ENCODE measurements around the gene SH3BP4. TPM values are rescaled to one million over a fixed set of nuclear protein-coding genes. Genes with fewer than 3 reads are reported as not detected.

Gene SH3BP4
- total and polyA plus RNA-seq, 4 donors = 4.1 to 18.4 (median 12.2) TPM

- Histone ChIP-seq H3K4me1 (ENCODE audit: control insufficient read depth in 4 of 4, insufficient read depth in 4 of 4, low read length in 3 of 4) (no peaks in the 10 kb centered on the region), H3K9ac (ENCODE audit: low read depth in 1 of 2, low read length in 2 of 2) (no peak overlapping the region), H3K9me3 (ENCODE audit: control insufficient read depth in 4 of 4, low read length in 3 of 4) (no peaks in the 10 kb centered on the region), H3K4me3 (ENCODE audit: low read depth in 1 of 3, low read length in 3 of 3) (no peak overlapping the region), H3K27me3 (ENCODE audit: control insufficient read depth in 4 of 4, insufficient read depth in 4 of 4, low read length in 3 of 4) (no peaks in the 10 kb centered on the region), H3K36me3 (ENCODE audit: control insufficient read depth in 4 of 4, insufficient read depth in 3 of 4, low read depth in 1 of 4, low read length in 3 of 4) (no peaks in the 10 kb centered on the region), H3K27ac (ENCODE audit: low read depth in 1 of 2, low read length in 2 of 2) (no peak overlapping the region)
- TF ChIP-seq NR2F2 (IDR thresholded peaks at IDR 0.05) (no peak), RAD21 (IDR thresholded peaks at IDR 0.05) (no peak), HNF4G (IDR thresholded peaks at IDR 0.05) (no peak), TAF1 (conservative IDR thresholded peaks at IDR 0.05) (no peak), JUND (IDR thresholded peaks at IDR 0.05) (no peak), RXRA (IDR thresholded peaks at IDR 0.05) (no peak), ATF3 (IDR thresholded peaks at IDR 0.05) (no peak), CTCF (IDR thresholded peaks at IDR 0.05; ENCODE audit: low read depth, low read length, missing input control) (no peak), EGR1 (IDR thresholded peaks at IDR 0.05; ENCODE audit: low read depth in 2 of 2) (no peak), GABPA (IDR thresholded peaks at IDR 0.05 in 1 of 2, conservative IDR thresholded peaks at IDR 0.05 in 1 of 2) (no peak), FOXA1 (IDR thresholded peaks at IDR 0.05) (no peak), YY1 (IDR thresholded peaks at IDR 0.05) (no peak), HNF4A (conservative IDR thresholded peaks at IDR 0.05) (no peak), SP1 (IDR thresholded peaks at IDR 0.05) (no peak), FOXA2 (IDR thresholded peaks at IDR 0.05) (no peak), ZBTB33 (IDR thresholded peaks at IDR 0.05) (no peak), REST (IDR thresholded peaks at IDR 0.05) (no peak), MAX (IDR thresholded peaks at IDR 0.05) (no peak)
- DNase-seq (ENCODE audit: low spot score) = no peak
- whole genome bisulfite sequencing = 87% methylated on average over 7 of the region's 7 CpGs
Measured at GRCh38 chr2:234970099-234970440, 18.3 kb downstream of the SH3BP4 start.
